HL-60 (cell line): ENCODE results near the gene C4BPB.

ENCODE experiments used
- DNase-seq, 2 experiments: peaks; one replicate each; pipeline ENCODE4 v3.0.0-alpha.2; 2010 to 2020; ENCODE audit warnings: low read depth in 1 of 2, low spot score in 1 of 2
- H3K27ac ChIP-seq: fragments of 250-450 bp; sonication (Bioruptor Pico); replicated peaks from 2 replicates; pipeline ENCODE4 v1.5.1; 2020; ENCODE audit warnings: mild to moderate bottlenecking, moderate library complexity
- H3K27me3 ChIP-seq: fragments of 250-450 bp; sonication (Bioruptor Pico); 2 replicates; pipeline ENCODE4 v1.5.1; 2021; ENCODE audit warnings: mild to moderate bottlenecking, moderate library complexity; ENCODE audit not compliant: insufficient read depth, poor library complexity, severe bottlenecking
- H3K4me3 ChIP-seq: replicated peaks from 2 replicates; pipeline ENCODE4 v1.5.1; 2011; ENCODE audit warnings: mild to moderate bottlenecking, control low read depth, low read length; ENCODE audit not compliant: insufficient read depth
- CTCF ChIP-seq: IDR thresholded peaks from one replicate; pipeline ENCODE4 v1.5.1; 2011; ENCODE audit warnings: low read length, control low read depth, inconsistent platforms; ENCODE audit not compliant: insufficient read depth
- GABPA ChIP-seq: IDR thresholded peaks from 2 replicates; pipeline ENCODE4 v1.6.1; 2012; ENCODE audit warnings: low read depth
- POLR2AphosphoS5 ChIP-seq: IDR thresholded peaks from 2 replicates; pipeline ENCODE4 v1.6.1; 2012; ENCODE audit warnings: low read depth
- REST ChIP-seq: IDR thresholded peaks from 2 replicates; pipeline ENCODE4 v1.6.1; 2012; ENCODE audit warnings: low read depth; ENCODE audit not compliant: insufficient replicate concordance
- SPI1 ChIP-seq: IDR thresholded peaks from 2 replicates; pipeline ENCODE4 v1.6.1; 2012; ENCODE audit warnings: low read depth, mild to moderate bottlenecking, borderline replicate concordance

Gene C4BPB

GRCh38 chr1:207045453-207045852 lies 43.2 kb upstream of the C4BPB start:
- H3K27me3 ChIP-seq: no peaks in the 10 kb centered on the region
- no peak for DNase-seq
- no peak overlapping the region for H3K4me3 ChIP-seq
- TF ChIP-seq GABPA: no peak
- no peak for TF ChIP-seq REST
- TF ChIP-seq POLR2AphosphoS5: no peak
- no peak for TF ChIP-seq SPI1
- no peak for TF ChIP-seq CTCF
- no peak overlapping the region for H3K27ac ChIP-seq

GRCh38 chr1:207047505-207047904 lies 41.2 kb upstream of the C4BPB start:
- Histone ChIP-seq H3K4me3 (no peak overlapping the region), H3K27ac (no peak overlapping the region)
- DNase-seq: no peak

GRCh38 chr1:207048041-207048440 lies 40.6 kb upstream of the C4BPB start:
- Histone ChIP-seq H3K4me3 (no peak overlapping the region), H3K27ac (no peak overlapping the region), H3K27me3 (no peaks in the 10 kb centered on the region)
- TF ChIP-seq POLR2AphosphoS5 (no peak), SPI1 (peak; percentile 33; the same call in 1 of the 2 replicates)
- DNase-seq: no peak

More at GRCh38 chr1:207047505-207047904, 41.2 kb upstream of the C4BPB start:
- TF ChIP-seq POLR2AphosphoS5: no peak
- no peak for TF ChIP-seq SPI1
- no peak for TF ChIP-seq GABPA
- no peak for TF ChIP-seq CTCF
- no peak for TF ChIP-seq REST
- no peaks in the 10 kb centered on the region for H3K27me3 ChIP-seq

- H3K4me3 ChIP-seq: no peak overlapping the region
- no peak overlapping the region for H3K27ac ChIP-seq
- TF ChIP-seq POLR2AphosphoS5 (no peak), GABPA (no peak), SPI1 (no peak), REST (no peak), CTCF (no peak)
- no peak for DNase-seq
- no peaks in the 10 kb centered on the region for H3K27me3 ChIP-seq
These were observed 39.6 kb upstream of the C4BPB start for GRCh38 chr1:207049054-207049453.
